Midbrain (tissue), 1 donor: ENCODE measurements around the gene FANCD2.
"Not testable (repeated sequence)": the region's sequence is repeated elsewhere in the genome, so short reads cannot be mapped to it uniquely, and the experiment has no call there.

Experiments used
- DNase-seq: peaks from one replicate; lab custom pipeline; 2025; lab: John Stamatoyannopoulos, UW

Gene FANCD2

DNA sequence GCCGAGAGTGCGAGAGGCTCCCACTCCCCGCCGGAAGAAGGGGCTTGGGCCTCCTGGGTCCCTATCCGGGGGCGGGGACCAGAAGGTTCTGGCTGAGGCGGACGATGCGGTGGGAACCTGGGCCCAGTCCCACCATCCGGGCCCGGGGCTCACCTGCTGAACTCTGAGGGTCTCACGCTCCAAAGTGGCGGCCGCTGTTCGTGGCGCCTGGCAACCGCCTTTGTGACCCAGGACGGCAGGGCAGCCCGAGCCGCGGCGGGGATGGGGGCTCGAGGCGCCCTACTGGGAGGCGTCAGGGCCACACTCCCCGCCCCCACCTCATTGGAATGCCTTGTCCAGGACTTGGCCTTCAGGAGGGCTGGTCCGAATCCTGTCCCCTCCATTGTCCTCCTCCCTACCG lies 81.9 kb downstream of the FANCD2 start, which contains the start of gene FANCD2OS:
FANCD2OS (minus strand) TSS at position 165 of the 400 bp plus-strand sequence. CDS start 3,481 bp downstream, outside the sequence.
- no peak for DNase-seq

DNA sequence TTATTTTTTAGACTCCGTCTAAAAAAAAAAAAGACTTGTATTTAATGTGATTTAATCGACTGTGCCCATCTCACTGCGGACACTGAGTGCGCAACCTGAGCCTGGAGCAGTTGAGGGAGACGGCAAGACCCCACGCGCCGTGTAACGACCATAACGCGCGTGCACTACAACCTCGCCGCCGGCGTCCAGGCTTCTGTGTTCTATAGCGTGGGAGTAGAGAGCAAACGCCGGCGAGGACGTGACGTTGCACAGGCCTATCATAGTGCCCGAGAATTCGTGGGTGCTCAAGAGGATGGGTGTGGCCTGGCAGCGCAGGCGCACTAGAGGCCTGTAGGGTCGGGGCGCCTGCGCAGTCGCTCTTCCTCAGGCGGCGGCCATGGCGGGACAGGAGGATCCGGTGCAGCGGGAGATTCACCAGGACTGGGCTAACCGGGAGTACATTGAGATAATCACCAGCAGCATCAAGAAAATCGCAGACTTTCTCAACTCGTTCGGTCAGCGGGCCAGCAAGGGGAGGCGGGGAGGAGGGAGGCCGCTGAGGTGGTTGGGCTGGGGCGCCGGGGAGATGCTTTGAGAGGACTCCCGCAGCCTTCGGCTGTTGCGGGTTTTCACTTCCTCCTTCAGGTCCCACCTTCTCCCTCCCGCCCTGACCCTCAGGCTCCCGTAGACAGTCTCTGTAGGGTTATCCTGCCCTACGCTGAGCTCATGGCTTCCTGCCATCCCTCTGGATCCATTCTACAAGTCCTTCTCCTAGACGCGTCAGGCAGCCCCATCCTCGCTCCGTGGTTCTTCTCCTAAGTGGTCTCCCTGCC lies 89.3 kb downstream of the FANCD2 start, which contains the start of gene BRK1:
BRK1 (plus strand) TSS at position 350 of the 812 bp plus-strand sequence; CDS start at position 377, 27 bp downstream.
- peak; percentile 92 for DNase-seq

DNA sequence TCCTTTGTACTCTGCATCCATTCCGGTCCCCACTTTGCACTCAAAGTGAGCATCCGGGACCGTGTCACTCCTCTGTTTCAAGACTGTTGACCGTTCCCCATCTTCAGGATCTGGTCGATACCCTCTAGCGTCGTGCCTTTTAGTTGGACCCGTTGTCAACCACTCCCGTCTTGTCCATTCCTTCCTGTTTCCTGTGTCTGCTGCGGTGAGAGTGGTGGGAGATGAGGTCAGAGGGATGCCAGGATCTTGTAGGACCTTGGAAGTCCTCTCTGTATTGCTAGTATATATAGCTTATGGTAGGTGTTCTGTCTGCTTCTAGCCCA lies 89.9 kb downstream of the FANCD2 start:
- no peak for DNase-seq

DNA sequence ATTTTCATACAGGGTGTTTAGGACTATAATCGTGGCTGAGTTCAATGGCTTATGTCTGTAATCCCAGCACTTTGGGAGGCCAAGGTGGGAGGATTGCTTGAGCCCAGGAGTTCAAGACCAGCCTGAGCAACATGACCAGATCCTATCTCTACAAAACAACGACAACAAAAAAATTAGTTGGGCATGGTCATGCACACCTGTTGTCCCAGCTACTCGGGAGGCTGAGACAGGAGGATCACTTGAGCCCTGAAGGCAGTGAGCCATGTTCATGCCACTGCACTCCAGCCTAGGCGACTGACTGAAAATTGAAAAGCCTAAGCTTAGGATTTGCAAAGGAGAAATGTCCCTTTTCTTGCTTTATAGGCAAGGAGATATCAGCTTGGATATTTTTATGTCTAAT lies 90.7 kb downstream of the FANCD2 start:
- no peak for DNase-seq

DNA sequence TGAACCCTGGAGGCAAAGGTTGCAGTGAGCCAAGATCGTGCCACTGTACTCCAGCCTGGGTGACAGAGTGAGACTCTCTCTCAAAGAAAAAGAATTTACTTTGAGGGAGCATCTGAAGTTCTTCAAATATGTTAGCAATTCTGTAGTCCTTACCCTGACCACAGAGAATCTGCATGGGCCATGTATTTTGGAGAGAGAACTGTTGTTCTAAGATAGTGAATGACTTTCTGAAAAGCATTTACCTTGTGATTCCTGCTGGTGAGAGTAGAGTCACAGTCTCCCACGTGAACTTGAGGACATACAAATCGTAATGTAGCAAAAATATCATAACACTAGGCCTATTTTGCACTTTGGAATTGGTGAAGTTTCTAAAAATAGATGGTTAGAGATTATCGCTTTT lies 93.1 kb downstream of the FANCD2 start:
- no peak for DNase-seq

DNA sequence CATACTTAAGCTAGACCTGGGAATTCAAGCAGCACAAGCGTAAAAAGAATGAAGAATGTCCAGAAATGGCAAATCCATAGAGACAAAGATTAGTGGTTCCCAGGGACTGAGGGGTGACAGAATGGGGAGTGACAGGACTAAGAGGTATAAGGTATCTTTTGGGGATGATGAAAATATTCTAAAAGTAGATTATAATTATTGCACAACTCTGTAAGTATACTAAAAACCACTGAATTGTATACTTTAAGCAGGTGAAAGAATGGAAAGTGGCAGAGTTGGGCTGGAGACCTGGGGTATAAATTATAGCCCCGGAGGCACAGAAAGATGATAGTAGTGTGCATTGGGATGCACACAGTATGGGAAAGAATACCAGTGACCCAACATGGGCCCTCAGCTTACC lies 94.8 kb downstream of the FANCD2 start:
- no peak for DNase-seq

DNA sequence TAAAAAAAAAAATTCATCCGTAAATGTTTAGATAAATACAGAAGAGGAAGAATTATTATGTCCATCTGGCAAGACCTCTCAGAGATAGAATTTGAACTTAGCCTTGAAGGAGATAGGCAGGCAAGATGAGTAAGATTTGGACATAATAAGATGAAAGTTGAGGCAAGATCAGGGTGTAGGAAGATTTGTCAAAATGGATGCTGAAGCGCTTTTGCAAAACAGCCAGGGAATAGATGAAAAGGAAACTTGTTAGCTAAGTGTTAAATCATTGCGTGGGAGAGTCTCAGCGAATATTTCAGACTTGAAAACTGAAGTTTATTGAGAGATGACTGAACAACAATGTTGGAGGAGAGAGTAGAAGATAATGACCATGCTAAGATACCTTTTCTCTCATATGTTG lies 96.5 kb downstream of the FANCD2 start:
- DNase-seq: no peak

DNA sequence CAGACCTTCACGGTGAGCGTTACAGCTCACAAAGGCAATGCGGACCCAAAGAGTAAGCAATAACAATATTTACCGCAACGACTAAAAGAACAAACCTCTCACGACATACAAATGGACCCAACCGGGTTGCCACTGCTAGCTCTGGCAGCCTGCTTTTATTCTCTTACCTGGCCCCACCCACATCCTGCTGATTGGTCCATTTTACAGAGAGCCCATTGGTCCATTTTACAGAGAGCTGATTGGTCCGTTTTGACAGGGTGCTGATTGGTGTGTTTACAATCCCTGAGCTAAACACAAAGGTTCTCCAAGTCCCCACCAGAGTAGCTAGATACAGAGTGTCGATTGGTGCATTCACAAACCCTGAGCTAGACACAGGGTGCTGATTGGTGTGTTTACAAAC lies 109.6 kb downstream of the FANCD2 start:
- DNase-seq: not testable (repeated sequence)

DNA sequence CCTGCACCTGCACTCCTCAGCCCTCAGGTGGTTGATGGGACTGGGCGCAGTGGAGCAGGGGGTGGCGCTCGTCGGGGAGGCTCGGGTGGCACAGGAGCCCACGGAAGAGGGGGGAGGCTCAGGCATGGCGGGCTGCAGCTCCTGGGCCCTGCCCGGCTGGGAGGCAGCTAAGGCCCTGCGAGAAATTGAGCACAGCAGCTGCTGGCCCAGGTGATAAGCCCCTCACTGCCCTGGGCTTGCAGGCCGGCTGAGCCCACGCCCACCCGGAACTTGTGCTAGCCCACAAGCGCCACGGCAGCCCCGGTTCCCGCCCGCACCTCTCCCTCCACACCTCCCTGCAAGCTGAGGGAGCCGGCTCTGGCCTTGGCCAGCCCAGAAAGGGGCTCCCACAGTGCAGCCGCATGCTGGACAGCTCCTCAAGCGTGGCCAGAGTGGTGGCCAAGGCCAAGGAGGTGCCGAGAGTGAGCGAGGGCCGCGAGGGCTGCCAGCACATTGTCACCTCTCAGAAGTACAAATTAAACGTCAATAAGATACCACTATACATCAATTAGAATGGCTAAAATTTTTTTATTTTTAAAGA lies 110.3 kb downstream of the FANCD2 start:
- DNase-seq: no peak

DNA sequence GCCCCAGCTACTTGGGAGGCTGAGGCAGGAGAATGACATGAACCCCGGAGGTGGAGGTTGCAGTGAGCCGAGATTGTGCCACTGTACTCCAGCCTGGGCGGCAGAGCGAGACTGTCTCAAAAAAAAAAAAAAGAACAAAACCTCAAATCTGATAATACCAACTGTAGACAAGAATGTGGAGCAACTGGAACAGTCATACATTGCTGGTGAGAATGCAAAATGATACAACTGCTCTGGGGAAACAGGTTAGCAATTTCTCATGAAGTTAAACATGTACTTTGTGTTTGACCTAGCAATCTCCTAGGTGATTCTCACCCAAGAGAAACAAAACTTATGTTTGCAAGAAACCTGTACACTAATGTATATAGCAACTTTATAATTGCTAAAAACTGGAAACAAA lies 110.9 kb downstream of the FANCD2 start:
- DNase-seq: no peak

DNA sequence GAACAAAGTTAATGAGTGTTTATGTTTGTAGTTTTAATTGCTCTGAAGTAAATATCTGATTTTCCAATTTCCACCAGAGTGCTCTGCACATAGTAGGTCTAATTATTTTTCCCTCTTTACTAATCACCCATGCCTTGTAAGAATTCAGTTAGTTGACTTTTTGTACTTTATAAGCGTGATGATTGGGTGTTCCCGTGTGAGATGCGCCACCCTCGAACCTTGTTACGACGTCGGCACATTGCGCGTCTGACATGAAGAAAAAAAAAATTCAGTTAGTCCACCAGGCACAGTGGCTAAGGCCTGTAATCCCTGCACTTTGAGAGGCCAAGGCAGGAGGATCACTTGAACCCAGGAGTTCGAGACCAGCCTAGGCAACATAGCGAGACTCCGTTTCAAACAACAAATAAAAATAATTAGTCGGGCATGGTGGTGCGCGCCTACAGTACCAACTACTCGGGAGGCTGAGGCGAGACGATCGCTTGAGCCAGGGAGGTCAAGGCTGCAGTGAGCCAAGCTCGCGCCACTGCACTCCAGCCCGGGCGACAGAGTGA lies 114.8 kb downstream of the FANCD2 start:
- no peak for DNase-seq

DNA sequence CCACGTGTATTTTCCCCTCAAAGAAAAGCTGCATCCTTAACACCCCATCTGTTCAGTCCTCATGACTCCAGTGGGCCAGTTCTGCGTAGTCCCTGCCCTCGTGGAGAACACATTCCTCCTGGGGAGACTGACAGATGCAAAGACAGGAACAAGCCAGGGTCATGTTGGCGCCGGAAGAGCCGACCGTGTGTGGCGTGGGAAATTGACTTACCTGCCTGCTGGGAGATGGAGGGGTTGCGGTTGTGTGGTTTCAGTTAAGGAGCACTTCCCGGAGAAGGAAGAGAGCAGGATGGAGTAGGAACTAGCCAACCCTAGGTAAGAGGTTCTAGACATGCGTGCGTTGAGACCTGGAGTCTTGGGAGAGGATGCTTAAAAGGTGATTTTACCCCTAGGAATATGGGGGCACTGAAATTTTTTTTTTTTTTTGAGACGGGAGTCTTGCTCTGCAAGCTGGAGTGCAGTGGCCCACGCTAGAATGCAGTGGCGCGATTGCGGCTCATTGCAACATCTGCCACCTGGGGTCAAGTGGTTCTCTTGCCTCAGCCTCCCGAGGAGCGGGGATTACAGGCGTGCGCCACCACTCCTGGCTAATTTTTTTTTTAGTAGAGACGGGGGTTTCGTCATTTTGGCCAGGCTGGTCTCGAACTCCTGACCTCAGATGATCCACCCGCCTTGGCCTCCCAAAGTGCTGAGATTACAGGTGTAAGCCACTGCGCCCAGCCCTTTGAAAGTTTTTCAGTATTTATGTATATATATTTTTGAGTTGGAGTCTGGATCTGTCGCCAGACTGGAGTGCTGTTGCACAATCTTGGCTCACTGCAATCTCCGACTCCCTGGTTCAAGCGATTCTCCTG lies 116.7 kb downstream of the FANCD2 start:
- DNase-seq: no peak

DNA sequence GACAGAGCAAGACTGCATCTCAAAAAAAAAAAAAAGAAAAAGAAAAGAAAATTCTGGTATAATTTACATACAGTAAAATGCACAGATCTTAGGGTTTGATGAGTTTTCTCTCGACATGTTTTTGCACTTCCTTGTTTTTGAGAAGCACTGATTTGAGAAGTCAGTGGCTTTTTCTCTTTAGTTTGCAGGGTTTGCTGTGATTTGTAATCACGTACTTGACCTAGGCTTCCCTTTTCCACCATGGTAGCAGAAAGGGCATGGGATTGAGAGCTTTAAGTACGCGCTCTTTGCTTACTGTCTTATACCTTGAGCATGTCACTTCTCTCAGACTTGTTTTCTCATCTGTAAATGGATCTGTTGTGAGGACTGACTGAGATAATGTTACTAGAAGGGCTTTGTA lies 119.4 kb downstream of the FANCD2 start:
- no peak for DNase-seq

DNA sequence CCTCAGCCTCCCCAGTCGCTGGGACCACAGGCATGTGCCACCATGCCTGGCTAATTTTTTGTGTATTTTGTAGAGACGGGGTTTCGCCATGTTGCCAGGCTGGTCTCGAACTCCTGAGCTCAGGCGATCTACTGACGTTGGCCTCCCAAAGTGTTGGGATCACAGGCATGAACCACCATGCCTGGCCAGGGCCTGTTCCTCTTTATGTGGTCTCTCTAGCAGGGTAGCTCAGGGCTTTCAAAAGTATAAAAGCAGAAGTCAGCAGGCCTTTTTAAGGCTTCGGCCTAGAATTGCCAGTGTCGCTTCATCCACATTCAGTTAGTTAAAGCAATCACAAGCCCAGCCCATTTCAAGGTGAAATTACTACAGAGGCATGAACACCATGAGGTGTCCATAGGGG lies 123.0 kb downstream of the FANCD2 start:
- DNase-seq: no peak

DNA sequence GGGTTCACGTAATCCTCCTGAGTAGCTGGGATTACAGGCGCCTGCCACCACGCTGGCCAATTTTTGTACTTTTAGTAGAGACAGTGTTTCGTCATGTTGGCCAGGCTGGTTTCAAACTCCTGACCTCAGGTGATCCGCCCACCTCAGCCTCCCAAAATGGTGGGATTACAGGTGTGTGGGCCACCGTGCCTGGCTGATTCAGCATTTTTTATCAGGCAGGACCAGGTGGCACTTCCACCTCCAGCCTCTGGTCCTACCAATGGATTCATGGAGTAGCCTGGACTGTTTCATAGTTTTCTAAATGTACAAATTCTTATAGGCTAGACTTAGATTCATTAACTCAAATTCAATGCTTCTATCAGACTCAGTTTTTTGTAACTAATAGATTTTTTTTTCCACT lies 124.8 kb downstream of the FANCD2 start:
- DNase-seq: no peak
